SK-N-SH (cell line): ENCODE measurements around the gene PSME4. TPM values are rescaled to one million over a fixed set of nuclear protein-coding genes. Genes with fewer than 3 reads are reported as not detected.
"Not testable (repeated sequence)": the region's sequence is repeated elsewhere in the genome, so short reads cannot be mapped to it uniquely, and the experiment has no call there.

Experiments used
- CTCF ChIA-PET: fragments of 300-600, 350-600 bp; formaldehyde crosslinking; extraction: SDS; loops from one replicate; lab custom pipeline; 2021; lab: Yijun Ruan, JAX
- POLR2A ChIA-PET: fragments of 350-600 bp; sonication (Branson Sonifier 250); formaldehyde crosslinking; extraction: SDS; loops from one replicate; lab custom pipeline; 2020; ENCODE audit warnings: antibody characterized with exemption, inconsistent platforms; lab: Yijun Ruan, JAX
- DNase-seq: peaks from one replicate; pipeline ENCODE4 v3.0.0; 2012
- H2AFZ ChIP-seq: fragments of 200-600 bp; sonication (generic); 2 replicates; pipeline ENCODE4 v1.8.1; 2016; ENCODE audit warnings: antibody characterized with exemption, mild to moderate bottlenecking, low read depth
- H3F3A ChIP-seq: fragments of 200-600 bp; sonication (generic); replicated peaks from 2 replicates; pipeline ENCODE3; 2016; ENCODE audit warnings: antibody characterized with exemption, mild to moderate bottlenecking; ENCODE audit not compliant: insufficient read depth
- H3K27ac ChIP-seq, 2 experiments: fragments of 200-500 bp in 1 of 2; fragments of 200-600 bp in 1 of 2; sonication (Bioruptor generic) in 1 of 2; sonication (generic), shearing (Covaris generic) in 1 of 2; 2 replicates each; pipeline versions ENCODE4 v1.5.1 to v1.6.1; 2014 to 2016; ENCODE audit warnings: low read depth in 2 of 2, inconsistent platforms in 1 of 2, low read length in 1 of 2, mild to moderate bottlenecking in 1 of 2, mixed read lengths in 1 of 2
- H3K27me3 ChIP-seq: fragments of 200-600 bp; sonication (generic), shearing (Covaris generic); 2 replicates; pipeline ENCODE4 v1.6.1; 2016; ENCODE audit warnings: mixed run types; ENCODE audit not compliant: insufficient read depth
- H3K36me3 ChIP-seq, 2 experiments: fragments of 200-500 bp in 1 of 2; fragments of 200-600 bp in 1 of 2; sonication (Bioruptor generic) in 1 of 2; sonication (generic) in 1 of 2; replicated peaks in 1 of 2; 2 replicates each; pipeline versions ENCODE3 to v1.5.1; 2014 to 2016; ENCODE audit warnings: low read length in 1 of 2, mild to moderate bottlenecking in 1 of 2; ENCODE audit not compliant: insufficient read depth in 2 of 2, control insufficient read depth in 1 of 2
- H3K4me1 ChIP-seq, 2 experiments: fragments of 200-500 bp in 1 of 2; fragments of 200-600 bp in 1 of 2; sonication (Bioruptor generic) in 1 of 2; sonication (generic), shearing (Covaris generic) in 1 of 2; 2 replicates each; pipeline versions ENCODE4 v1.5.1 to v1.6.1; 2014 to 2016; ENCODE audit warnings: low read depth in 1 of 2, low read length in 1 of 2, mixed run types in 1 of 2; ENCODE audit not compliant: insufficient read depth in 2 of 2, control insufficient read depth in 1 of 2
- H3K4me2 ChIP-seq: fragments of 200-600 bp; sonication (generic), shearing (Covaris generic); 2 replicates; pipeline ENCODE4 v1.6.1; 2017; ENCODE audit warnings: mixed run types
- H3K4me3 ChIP-seq, 2 experiments: fragments of 200-500 bp in 1 of 2; fragments of 200-600 bp in 1 of 2; sonication (Bioruptor generic) in 1 of 2; sonication (generic), shearing (Covaris generic) in 1 of 2; 2 replicates each; pipeline versions ENCODE4 v1.5.1 to v1.8.1; 2014 to 2016; ENCODE audit warnings: low read depth in 2 of 2, inconsistent platforms in 1 of 2, low read length in 1 of 2, mild to moderate bottlenecking in 1 of 2, mixed read lengths in 1 of 2, moderate library complexity in 1 of 2
- H3K79me2 ChIP-seq: fragments of 200-600 bp; sonication (generic); 2 replicates; pipeline ENCODE4 v1.8.1; 2017; ENCODE audit warnings: mild to moderate bottlenecking; ENCODE audit not compliant: insufficient read depth
- H3K9ac ChIP-seq: fragments of 200-600 bp; sonication (generic); 2 replicates; pipeline ENCODE4 v1.6.1; 2017; ENCODE audit warnings: mixed run types
- H3K9me2 ChIP-seq: fragments of 200-600 bp; sonication (generic); 2 replicates; pipeline ENCODE4 v1.6.1; 2017; ENCODE audit warnings: mixed run types
- H3K9me3 ChIP-seq: fragments of 200-600 bp; sonication (generic); 2 replicates; pipeline ENCODE4 v1.6.1; 2017; ENCODE audit warnings: mixed run types, mild to moderate bottlenecking, moderate library complexity
- H4K20me1 ChIP-seq: fragments of 200-600 bp; sonication (generic); 2 replicates; pipeline ENCODE4 v1.6.1; 2017; ENCODE audit warnings: mild to moderate bottlenecking, mixed run types; ENCODE audit not compliant: insufficient read depth
- FOSL2 ChIP-seq: IDR thresholded peaks from 2 replicates; pipeline ENCODE4 v1.4.0; 2012; ENCODE audit warnings: low read depth, mild to moderate bottlenecking, moderate library complexity, borderline replicate concordance
- FOXJ3 ChIP-seq: sonication (generic); formaldehyde crosslinking; IDR thresholded peaks from 2 replicates; pipeline ENCODE4 v1.5.1; 2020; ENCODE audit warnings: mild to moderate bottlenecking, missing genetic modification reagents
- FOXM1 ChIP-seq: IDR thresholded peaks from 2 replicates; pipeline ENCODE4 v1.4.0; 2012; ENCODE audit warnings: low read depth, mild to moderate bottlenecking
- MXI1 ChIP-seq: IDR thresholded peaks from 2 replicates; pipeline ENCODE4 v1.6.1; 2012; ENCODE audit warnings: mild to moderate bottlenecking, low read depth, low read length, improper control_type of control experiment
- NFIC ChIP-seq: IDR thresholded peaks from 2 replicates; pipeline ENCODE4 v1.4.0; 2012; ENCODE audit warnings: borderline replicate concordance
- NRF1 ChIP-seq: IDR thresholded peaks from 2 replicates; pipeline ENCODE4 v1.6.1; 2012; ENCODE audit warnings: low read depth, mild to moderate bottlenecking, low read length
- RAD21 ChIP-seq: IDR thresholded peaks from 2 replicates; pipeline ENCODE4 v1.6.1; 2012; ENCODE audit warnings: mild to moderate bottlenecking, low read length
- RFX5 ChIP-seq: IDR thresholded peaks from 2 replicates; pipeline ENCODE4 v1.6.1; 2012; ENCODE audit warnings: mild to moderate bottlenecking, improper control_type of control experiment, low read length
- SIN3A ChIP-seq: IDR thresholded peaks from 2 replicates; pipeline ENCODE4 v1.6.1; 2012; ENCODE audit warnings: low read depth, mild to moderate bottlenecking, low read length, moderate library complexity, borderline replicate concordance
- TCF12 ChIP-seq: IDR thresholded peaks from 2 replicates; pipeline ENCODE4 v1.4.0; 2012
- TEAD4 ChIP-seq: IDR thresholded peaks from 2 replicates; pipeline ENCODE4 v1.4.0; 2012; ENCODE audit warnings: mild to moderate bottlenecking, borderline replicate concordance; ENCODE audit not compliant: insufficient read depth
- YY1 ChIP-seq: IDR thresholded peaks from 2 replicates; pipeline ENCODE4 v1.4.0; 2012; ENCODE audit warnings: low read depth, mild to moderate bottlenecking
- WGBS: methylation state at CpG from one replicate; pipeline ENCODE4 v1.1.6; 2017; ENCODE audit warnings: low lambda C conversion rate; 5-methylcytosine and 5-hydroxymethylcytosine counted together
- polyA plus RNA-seq, 3 experiments: library from polyadenylated mRNA; depleted of rRNA; stranded (reverse); fragments of >200 nt; gene quantifications; 2 replicates each; pipeline ENCODE4 v1.2.3, GENCODE V29; 2012
- TF ChIP-seq, protein P1 (sequence below): fragments of 150-350 bp; IDR thresholded peaks from 2 replicates; pipeline ENCODE4 v1.6.1; 2016; ENCODE audit warnings: mild to moderate bottlenecking, low read depth, low read length
- TF ChIP-seq, protein P2 (sequence below): IDR thresholded peaks from 2 replicates; pipeline ENCODE4 v1.4.0; 2012; ENCODE audit warnings: low read depth, borderline replicate concordance
- TF ChIP-seq, protein P3 (sequence below): IDR thresholded peaks from 2 replicates; pipeline ENCODE4 v1.4.0; 2012; ENCODE audit warnings: low read depth

Gene PSME4
- polyA plus RNA-seq, 1 of the 3 experiments (the other 2 are of a cell fraction), result 12.8 TPM

DNA sequence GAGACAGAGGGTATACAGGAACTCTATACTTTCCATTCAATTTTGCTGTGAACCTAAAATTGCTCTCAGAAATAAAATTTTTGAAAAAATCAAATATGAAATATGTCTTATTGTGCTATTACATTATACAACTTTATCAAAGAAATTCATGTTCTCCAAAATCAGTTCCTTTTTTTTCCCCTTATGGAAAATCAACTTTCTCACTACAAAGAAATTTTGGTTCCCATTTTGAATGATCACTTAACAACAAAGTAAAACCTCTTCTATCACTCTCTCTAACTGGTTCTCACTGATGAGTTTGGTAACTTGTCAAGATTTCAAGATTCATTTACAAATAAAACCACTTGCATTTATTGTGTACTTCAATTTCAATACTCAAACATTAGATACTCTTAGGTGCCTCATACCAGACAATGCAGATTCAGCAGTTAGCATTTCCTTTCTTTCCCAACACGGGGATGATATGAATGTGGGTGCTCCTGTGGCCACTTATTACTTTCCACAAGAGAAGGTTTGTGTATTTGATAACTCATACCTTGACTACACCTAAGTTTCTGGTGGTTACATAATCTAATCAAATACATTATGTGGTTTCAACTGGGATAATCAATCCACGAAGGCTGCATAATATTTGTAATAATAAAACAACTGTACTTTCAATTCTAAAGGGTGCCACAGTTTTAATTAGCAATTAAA is 6.4 kb downstream of the PSME4 start:
- CTCF ChIA-PET, result no interaction called here
- Histone ChIP-seq H3K4me1 (peaks cover 0 to 8% of the 10 kb centered on the region in 2 experiments; a peak in 2 of 4 replicates), H3K4me2 (no peak overlapping the region), H3K9ac (no peak overlapping the region), H3K27me3 (no peaks in the 10 kb centered on the region), H3K27ac (no peak overlapping the region), H3K9me2 (no peaks in the 10 kb centered on the region), H3K9me3 (no peaks in the 10 kb centered on the region), H3K36me3 (peaks cover 0 to 4% of the 10 kb centered on the region in 2 experiments), H3K4me3 (no peak overlapping the region), H3F3A (peaks cover under 1% of the 10 kb centered on the region), H2AFZ (no peak overlapping the region), H3K79me2 (peaks cover 100% of the 10 kb centered on the region), H4K20me1 (peaks cover 82% of the 10 kb centered on the region)
- no peak for DNase-seq
- 76% methylated on average over 2 of the region's 2 CpGs for WGBS
- POLR2A ChIA-PET, result no interaction called here
- TF ChIP-seq, protein P1, sequence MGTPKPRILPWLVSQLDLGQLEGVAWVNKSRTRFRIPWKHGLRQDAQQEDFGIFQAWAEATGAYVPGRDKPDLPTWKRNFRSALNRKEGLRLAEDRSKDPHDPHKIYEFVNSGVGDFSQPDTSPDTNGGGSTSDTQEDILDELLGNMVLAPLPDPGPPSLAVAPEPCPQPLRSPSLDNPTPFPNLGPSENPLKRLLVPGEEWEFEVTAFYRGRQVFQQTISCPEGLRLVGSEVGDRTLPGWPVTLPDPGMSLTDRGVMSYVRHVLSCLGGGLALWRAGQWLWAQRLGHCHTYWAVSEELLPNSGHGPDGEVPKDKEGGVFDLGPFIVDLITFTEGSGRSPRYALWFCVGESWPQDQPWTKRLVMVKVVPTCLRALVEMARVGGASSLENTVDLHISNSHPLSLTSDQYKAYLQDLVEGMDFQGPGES, result no peak

DNA sequence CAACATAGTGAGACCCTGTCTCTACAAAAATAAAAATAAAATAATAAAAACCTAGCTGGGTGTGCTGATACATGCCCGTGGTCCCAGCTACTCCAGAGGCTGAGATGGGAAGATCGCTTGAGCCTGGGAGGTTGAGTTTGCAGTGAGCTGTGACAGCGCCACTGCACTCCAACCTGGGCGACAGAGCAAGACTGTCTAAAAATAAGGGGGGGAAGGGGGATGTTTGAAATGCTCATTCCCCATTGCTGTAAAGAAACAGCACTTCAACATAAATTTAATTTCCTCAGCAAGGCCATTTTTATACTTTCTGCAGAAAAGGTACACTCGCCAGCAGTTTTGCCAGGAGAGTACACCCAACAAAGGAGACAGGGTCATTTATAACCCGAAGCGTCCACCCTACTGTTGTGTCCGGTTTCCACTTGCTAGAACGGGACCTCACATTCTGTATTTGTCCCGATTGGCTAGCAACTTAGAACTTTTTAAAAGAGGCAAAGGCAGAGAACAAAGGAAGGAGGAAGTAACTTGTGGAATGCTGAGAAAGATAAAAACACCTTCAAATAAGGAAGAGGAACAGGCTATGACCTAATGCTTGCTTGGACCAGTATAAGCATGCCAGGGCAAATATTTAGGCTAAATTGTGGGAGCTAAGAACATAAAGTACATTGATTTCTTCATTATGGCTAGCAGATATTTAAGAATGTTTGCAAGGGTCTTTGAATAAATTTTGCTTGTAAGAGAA is 9.1 kb downstream of the PSME4 start:
- DNase-seq, H3K4me3 ChIP-seq, H3F3A ChIP-seq, H3K9me2 ChIP-seq, H3K4me1 ChIP-seq, H2AFZ ChIP-seq, H3K9me3 ChIP-seq, H3K9ac ChIP-seq, POLR2A ChIA-PET, H3K27me3 ChIP-seq, H3K27ac ChIP-seq, H3K36me3 ChIP-seq, H3K4me2 ChIP-seq: not testable (repeated sequence)
- WGBS, result 96% methylated on average over 10 of the region's 10 CpGs
- H4K20me1 ChIP-seq, result peaks cover 73% of the 10 kb centered on the region
- peaks cover 100% of the 10 kb centered on the region for H3K79me2 ChIP-seq
- CTCF ChIA-PET, result interaction anchor here (1.3 kb wide), 1 partner anchor 145 kb away, joined by 3 read pairs; no protein-coding TSS in a partner anchor

DNA sequence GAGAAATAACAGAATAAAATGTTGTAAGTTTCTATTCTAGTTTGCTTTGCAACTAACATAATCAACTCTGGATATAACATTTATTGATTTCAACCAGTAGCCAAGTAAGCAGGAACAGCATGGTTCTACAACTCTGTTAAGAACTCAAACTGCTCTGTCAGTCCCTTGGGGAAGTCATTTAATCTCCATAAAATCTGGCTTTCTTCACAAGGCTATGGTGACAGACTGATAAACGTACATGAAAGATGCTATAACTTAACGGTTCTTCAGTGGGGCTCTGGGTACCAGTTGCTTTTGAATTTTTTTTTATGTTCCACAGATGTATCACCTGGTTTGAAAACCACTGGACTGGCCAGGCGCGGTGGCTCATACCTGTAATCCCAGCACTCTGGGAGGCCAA is 10.3 kb downstream of the PSME4 start:
- Histone ChIP-seq H4K20me1 (peaks cover 68% of the 10 kb centered on the region), H3K4me3 (no peak overlapping the region), H3K36me3 (peaks cover 0 to 4% of the 10 kb centered on the region in 2 experiments), H3F3A (no peaks in the 10 kb centered on the region), H3K9ac (no peak overlapping the region), H3K9me3 (no peaks in the 10 kb centered on the region), H3K9me2 (no peaks in the 10 kb centered on the region), H3K27ac (no peak overlapping the region), H3K79me2 (peaks cover 100% of the 10 kb centered on the region), H3K4me1 (peaks cover 2 to 8% of the 10 kb centered on the region in 2 experiments; a peak in 2 of 4 replicates), H3K4me2 (no peak overlapping the region), H2AFZ (no peak overlapping the region), H3K27me3 (no peaks in the 10 kb centered on the region)
- ChIA-PET POLR2A (no interaction called here), CTCF (no interaction called here)
- DNase-seq, result no peak
- WGBS, result 64% methylated on average over 4 of the region's 4 CpGs
- TF ChIP-seq FOXJ3 (CRISPR knock-in tag) (no peak), FOSL2 (no peak), NRF1 (no peak), RAD21 (no peak), YY1 (no peak), FOXM1 (no peak), NFIC (no peak), SIN3A (no peak), RFX5 (no peak), TCF12 (no peak), MXI1 (no peak), TEAD4 (no peak)
- TF ChIP-seq, protein P2, sequence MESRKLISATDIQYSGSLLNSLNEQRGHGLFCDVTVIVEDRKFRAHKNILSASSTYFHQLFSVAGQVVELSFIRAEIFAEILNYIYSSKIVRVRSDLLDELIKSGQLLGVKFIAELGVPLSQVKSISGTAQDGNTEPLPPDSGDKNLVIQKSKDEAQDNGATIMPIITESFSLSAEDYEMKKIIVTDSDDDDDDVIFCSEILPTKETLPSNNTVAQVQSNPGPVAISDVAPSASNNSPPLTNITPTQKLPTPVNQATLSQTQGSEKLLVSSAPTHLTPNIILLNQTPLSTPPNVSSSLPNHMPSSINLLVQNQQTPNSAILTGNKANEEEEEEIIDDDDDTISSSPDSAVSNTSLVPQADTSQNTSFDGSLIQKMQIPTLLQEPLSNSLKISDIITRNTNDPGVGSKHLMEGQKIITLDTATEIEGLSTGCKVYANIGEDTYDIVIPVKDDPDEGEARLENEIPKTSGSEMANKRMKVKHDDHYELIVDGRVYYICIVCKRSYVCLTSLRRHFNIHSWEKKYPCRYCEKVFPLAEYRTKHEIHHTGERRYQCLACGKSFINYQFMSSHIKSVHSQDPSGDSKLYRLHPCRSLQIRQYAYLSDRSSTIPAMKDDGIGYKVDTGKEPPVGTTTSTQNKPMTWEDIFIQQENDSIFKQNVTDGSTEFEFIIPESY, result no peak
- TF ChIP-seq, protein P3, sequence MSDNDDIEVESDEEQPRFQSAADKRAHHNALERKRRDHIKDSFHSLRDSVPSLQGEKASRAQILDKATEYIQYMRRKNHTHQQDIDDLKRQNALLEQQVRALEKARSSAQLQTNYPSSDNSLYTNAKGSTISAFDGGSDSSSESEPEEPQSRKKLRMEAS, result no peak
- TF ChIP-seq, protein P1, result no peak
